Small intestine (tissue), 7 donors: ENCODE data around the gene CACNB2. TPM values are rescaled to one million over a fixed set of nuclear protein-coding genes. Genes with fewer than 3 reads are reported as not detected.

Source experiments
- DNase-seq, 2 donors: peaks; one replicate each; pipeline versions ENCODE4 v3.0.0 to v3.0.0-alpha.2; 2013
- FAIRE-seq: peaks from 2 replicates; lab custom pipeline; 2012; peaks lifted over from hg19 to GRCh38; lab: Jason Lieb, UNC
- H3K27ac ChIP-seq, 3 donors: one replicate each; pipeline ENCODE4 v1.5.1; 2013; ENCODE audit warnings: low read length in 2 of 3, mild to moderate bottlenecking in 2 of 3, control low read depth in 1 of 3, inconsistent platforms in 1 of 3, low read depth in 1 of 3, moderate library complexity in 1 of 3
- H3K27me3 ChIP-seq, 3 donors: one replicate each; pipeline ENCODE4 v1.6.1; 2013; ENCODE audit warnings: low read length in 3 of 3, inconsistent platforms in 1 of 3; ENCODE audit not compliant: control insufficient read depth in 3 of 3, insufficient read depth in 3 of 3
- H3K36me3 ChIP-seq, 3 donors: one replicate each; pipeline ENCODE4 v1.6.1; 2013; ENCODE audit warnings: low read length in 3 of 3, inconsistent platforms in 1 of 3, low read depth in 1 of 3, mild to moderate bottlenecking in 1 of 3, moderate library complexity in 1 of 3; ENCODE audit not compliant: control insufficient read depth in 3 of 3, insufficient read depth in 2 of 3
- H3K4me1 ChIP-seq, 3 donors: one replicate each; pipeline ENCODE4 v1.6.1; 2013; ENCODE audit warnings: low read length in 2 of 3, inconsistent platforms in 1 of 3, low read depth in 1 of 3, mild to moderate bottlenecking in 1 of 3, moderate library complexity in 1 of 3; ENCODE audit not compliant: control insufficient read depth in 3 of 3, insufficient read depth in 2 of 3
- H3K4me3 ChIP-seq, 3 donors: one replicate each; pipeline ENCODE4 v1.5.1; 2013; ENCODE audit warnings: low read length in 3 of 3, control low read depth in 1 of 3, inconsistent platforms in 1 of 3, low read depth in 1 of 3, mild to moderate bottlenecking in 1 of 3, moderate library complexity in 1 of 3
- H3K9me3 ChIP-seq, 2 donors: one replicate each; pipeline ENCODE4 v1.6.1; 2013; ENCODE audit warnings: low read depth in 1 of 2, low read length in 1 of 2; ENCODE audit not compliant: control insufficient read depth in 2 of 2, insufficient read depth in 1 of 2
- WGBS, 3 donors: extraction: QIAGEN DNeasy Blood & Tissue Kit; methylation state at CpG; one replicate each; pipeline ENCODE4 v1.1.7; 2013; 5-methylcytosine and 5-hydroxymethylcytosine counted together
- polyA plus RNA-seq, 4 donors: library from polyadenylated mRNA; stranded (reverse) in 3 of 4; unstranded in 1 of 4; fragments of 200-250 nt in 3 of 4; fragments of 120-200 nt in 1 of 4; gene quantifications; one replicate each; pipeline versions ENCODE4 v1.2.1 to v1.2.3, GENCODE V29; 2013
- donor health status: healthy with polysubstance abuse.
- donor health status: control.
- donor health status: control.
- donor health status: Bipolar disorder and iron deficiency.
- donor health status: healthy.

Gene CACNB2
- polyA plus RNA-seq, 4 donors = 0.27 to 18.4 (median 2.3) TPM

- Histone ChIP-seq H3K4me1 (peaks cover 0 to 3% (median 0%) of the 10 kb centered on the region in 3 donors), H3K27me3 (no peaks in the 10 kb centered on the region), H3K9me3 (no peaks in the 10 kb centered on the region), H3K4me3 (no peak overlapping the region), H3K27ac (peak overlapping the region in 1 of 3 donors; percentile 63), H3K36me3 (no peaks in the 10 kb centered on the region)
- FAIRE-seq = no peak
- WGBS, 3 donors = 56 to 78% (median 75%) methylated on average over 10 of the region's 10 CpGs
- DNase-seq = no peak
These were observed 55.0 kb downstream of the CACNB2 start for GRCh38 chr10:18195060-18195799.

DNA sequence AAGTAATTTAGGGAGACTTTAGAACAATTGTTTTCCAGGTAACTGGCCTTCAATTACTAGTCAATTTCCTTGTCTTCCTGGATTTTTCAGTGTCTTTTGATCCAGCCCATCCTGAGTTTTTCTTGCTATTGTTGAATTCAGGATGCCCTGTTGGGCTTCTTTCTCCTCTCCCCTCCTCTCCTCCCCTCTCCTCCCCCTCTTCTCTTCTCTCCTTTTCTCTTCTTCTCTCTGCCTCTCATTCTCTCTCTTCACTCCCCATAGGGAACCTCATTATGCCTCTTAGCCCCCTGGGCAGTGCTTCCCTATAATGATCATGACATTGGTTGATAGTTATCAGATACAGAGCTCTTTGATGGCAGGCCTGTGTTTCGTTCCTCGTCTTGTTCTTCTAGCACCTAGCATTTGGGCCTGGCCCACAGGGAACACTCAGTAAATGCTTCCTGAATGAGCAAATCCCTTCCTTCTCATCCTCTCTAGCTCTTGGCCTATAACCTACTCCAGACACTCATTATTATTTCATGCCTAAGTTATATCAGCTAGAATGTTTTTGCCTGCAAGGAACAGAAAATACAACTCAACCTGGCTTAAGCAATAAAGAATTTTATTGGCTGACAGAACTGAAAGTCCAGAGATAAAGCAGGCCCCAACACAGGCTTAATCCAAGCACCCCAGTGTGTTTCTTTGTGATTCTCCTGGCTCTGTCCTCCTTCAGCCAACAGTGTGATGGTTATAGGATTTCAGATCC, 56.8 kb downstream of the CACNB2 start:
- Histone ChIP-seq H3K27ac (no peak overlapping the region), H3K4me1 (peaks cover 0 to 3% (median 0%) of the 10 kb centered on the region in 3 donors), H3K4me3 (no peak overlapping the region), H3K27me3 (no peaks in the 10 kb centered on the region), H3K36me3 (no peaks in the 10 kb centered on the region), H3K9me3 (no peaks in the 10 kb centered on the region)
- DNase-seq = peak; percentile 19 to 32
- no peak for FAIRE-seq
- 45 to 65% (median 61%) methylated on average over 2 of the region's 2 CpGs for WGBS, 3 donors

GRCh38 chr10:18197706-18198105, 57.5 kb downstream of the CACNB2 start:
- 87 to 93% (median 90%) methylated on average over 2 of the region's 2 CpGs for WGBS, 3 donors

GRCh38 chr10:18201877-18202276, 61.7 kb downstream of the CACNB2 start:
- no peak for DNase-seq
- Histone ChIP-seq H3K4me1 (peaks cover 0 to 5% (median 0%) of the 10 kb centered on the region in 3 donors), H3K36me3 (no peaks in the 10 kb centered on the region), H3K27me3 (no peaks in the 10 kb centered on the region), H3K27ac (no peak overlapping the region), H3K9me3 (no peaks in the 10 kb centered on the region), H3K4me3 (no peak overlapping the region)
- FAIRE-seq = no peak

More at GRCh38 chr10:18197706-18198105, 57.5 kb downstream of the CACNB2 start:
- Histone ChIP-seq H3K9me3 (no peaks in the 10 kb centered on the region), H3K4me3 (no peak overlapping the region), H3K36me3 (no peaks in the 10 kb centered on the region), H3K4me1 (peaks cover 0 to 3% (median 0%) of the 10 kb centered on the region in 3 donors), H3K27ac (no peak overlapping the region), H3K27me3 (no peaks in the 10 kb centered on the region)
- DNase-seq = no peak
- FAIRE-seq = peak; percentile 98

- Histone ChIP-seq H3K27ac (peak overlapping the region in 1 of 3 donors; percentile 75), H3K27me3 (no peaks in the 10 kb centered on the region), H3K36me3 (no peaks in the 10 kb centered on the region), H3K9me3 (no peaks in the 10 kb centered on the region), H3K4me1 (peaks cover 0 to 2% (median 0%) of the 10 kb centered on the region in 3 donors), H3K4me3 (no peak overlapping the region)
- no peak for DNase-seq
- no peak for FAIRE-seq
- WGBS, 3 donors = 42 to 68% (median 46%) methylated on average over 6 of the region's 6 CpGs
These were observed 62.6 kb downstream of the CACNB2 start for GRCh38 chr10:18202680-18203460.

DNA sequence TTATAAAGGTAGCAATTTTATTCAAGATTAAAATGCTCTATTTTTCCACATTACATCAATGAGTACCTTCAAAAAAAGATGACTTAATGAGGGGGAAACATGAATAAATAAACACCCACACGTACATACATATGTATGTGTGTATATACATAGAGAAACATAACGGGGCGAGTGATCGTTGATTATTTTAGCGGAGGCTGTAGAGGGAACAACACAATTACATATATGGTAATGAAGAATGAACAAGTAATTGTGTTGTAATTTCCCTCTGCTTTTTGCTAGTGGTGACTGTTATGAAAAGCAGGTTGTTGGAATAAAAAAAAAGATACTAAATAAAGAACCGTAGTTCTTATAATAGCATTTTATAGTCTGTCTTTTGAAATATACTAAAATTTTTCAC, 63.2 kb downstream of the CACNB2 start:
- H3K27ac ChIP-seq = no peak overlapping the region
- H3K36me3 ChIP-seq = no peaks in the 10 kb centered on the region
- H3K27me3 ChIP-seq = no peaks in the 10 kb centered on the region
- no peak overlapping the region for H3K4me3 ChIP-seq
- DNase-seq = no peak
- H3K9me3 ChIP-seq = no peaks in the 10 kb centered on the region
- H3K4me1 ChIP-seq = peaks cover 0 to 2% (median 0%) of the 10 kb centered on the region in 3 donors
- WGBS, 3 donors = 59 to 64% (median 63%) methylated on average over 6 of the region's 6 CpGs
- no peak for FAIRE-seq

DNA sequence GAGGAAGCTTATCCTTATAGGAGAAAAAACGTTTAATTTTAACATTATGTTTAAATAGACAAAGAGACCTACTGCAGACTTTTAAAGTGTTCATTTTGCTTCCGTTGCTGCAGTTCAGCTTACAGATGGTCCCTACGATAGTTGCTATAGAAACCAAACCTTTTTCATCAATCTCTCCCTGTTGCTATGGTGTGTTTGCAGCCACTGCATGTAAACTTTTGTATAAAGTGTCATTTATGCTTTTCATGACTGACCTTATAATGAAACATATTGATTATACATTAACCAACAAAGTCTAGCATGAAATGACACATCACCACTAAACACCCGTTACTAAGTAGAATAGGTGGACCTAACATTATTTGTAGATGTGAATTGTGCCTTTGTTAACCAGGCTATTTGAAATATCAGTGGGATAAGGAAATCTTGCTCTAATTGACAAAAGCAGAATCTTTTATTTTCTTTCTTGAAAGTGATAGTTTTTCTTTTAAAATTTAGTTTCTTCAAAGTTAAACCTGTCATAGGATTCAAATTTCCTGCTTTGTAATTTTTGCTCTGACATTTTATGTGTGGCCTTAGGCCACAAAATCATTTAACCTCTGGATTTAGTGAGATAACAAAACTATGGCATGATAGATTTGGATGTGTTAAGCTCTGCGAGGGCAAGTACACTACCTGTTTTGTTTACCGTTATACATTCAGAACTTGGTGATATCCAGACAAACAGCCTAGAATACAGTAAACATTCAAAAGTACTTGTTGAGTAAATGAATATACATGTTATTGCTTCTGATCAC, 64.0 kb downstream of the CACNB2 start:
- WGBS, 3 donors = 17 to 36% (median 22%) methylated on average over 6 of the region's 6 CpGs
- Histone ChIP-seq H3K27me3 (no peaks in the 10 kb centered on the region), H3K36me3 (no peaks in the 10 kb centered on the region), H3K4me3 (no peak overlapping the region), H3K4me1 (peaks cover 0 to 2% (median 0%) of the 10 kb centered on the region in 3 donors), H3K27ac (no peak overlapping the region), H3K9me3 (no peaks in the 10 kb centered on the region)
- DNase-seq = peak; percentile 29 to 41
- FAIRE-seq = no peak
